A549 (cell line): ENCODE results near the gene MYT1. TPM values are rescaled to one million over a fixed set of nuclear protein-coding genes. Genes with fewer than 3 reads are reported as not detected.

Experiments
- ATAC-seq, 2 experiments: fragments of 200-7000 bp in 1 of 2; fragments of >200 bp in 1 of 2; cut with Nextera tagmentation in 1 of 2; cut with Tn5 transposase in 1 of 2; 3 replicates each; pipeline versions ENCODE4 v1.8.0 to v1.9.1; 2018 to 2020; ENCODE audit warnings: mild to moderate bottlenecking in 1 of 2, moderate library complexity in 1 of 2
- CTCF ChIA-PET: fragments of 300-600 bp; sonication (Branson Sonifier 250); formaldehyde crosslinking; extraction: SDS; loops from one replicate; lab custom pipeline; 2021; ENCODE audit warnings: antibody characterized with exemption, inconsistent platforms; lab: Yijun Ruan, JAX
- POLR2A ChIA-PET: fragments of 350-600 bp; formaldehyde crosslinking; extraction: SDS; loops from one replicate; lab custom pipeline; 2021; ENCODE audit warnings: antibody characterized with exemption, inconsistent platforms; lab: Yijun Ruan, JAX
- DNase-seq, 2 experiments: peaks; one replicate each; pipeline versions ENCODE4 v3.0.0 to v3.0.0-alpha.2; 2011 to 2016; ENCODE audit warnings: low read depth in 1 of 2, low spot score in 1 of 2
- FAIRE-seq: peaks from 2 replicates; lab custom pipeline; 2011; peaks lifted over from hg19 to GRCh38; lab: Jason Lieb, UNC
- H3K27ac ChIP-seq, 2 experiments: fragments of >200 bp; sonication (Bioruptor Twin); formaldehyde crosslinking; 3 replicates each; pipeline ENCODE4 v1.5.1; 2016 to 2017
- H3K4me1 ChIP-seq: fragments of >200 bp; sonication (Bioruptor Twin); formaldehyde crosslinking; 3 replicates; pipeline ENCODE4 v1.6.1; 2016
- H3K4me2 ChIP-seq: fragments of >200 bp; sonication (Bioruptor Twin); formaldehyde crosslinking; 3 replicates; pipeline ENCODE4 v1.6.1; 2016
- H3K4me3 ChIP-seq: fragments of >200 bp; sonication (Bioruptor Twin); formaldehyde crosslinking; 3 replicates; pipeline ENCODE4 v1.5.1; 2016
- H3K9me3 ChIP-seq: fragments of >200 bp; sonication (Bioruptor Twin); formaldehyde crosslinking; 3 replicates; pipeline ENCODE4 v1.6.1; 2016
- CBX2 ChIP-seq: fragments of 200-600 bp; sonication (generic); IDR thresholded peaks from 2 replicates; pipeline ENCODE4 v1.6.1; 2016; ENCODE audit warnings: low read depth, mild to moderate bottlenecking, borderline replicate concordance
- CEBPB ChIP-seq, 2 experiments: fragments of >200 bp in 1 of 2; sonication (Bioruptor Twin) in 1 of 2; formaldehyde crosslinking in 1 of 2; IDR thresholded peaks; 2 replicates each; pipeline ENCODE4 v1.6.1; 2012 to 2016
- CHD4 ChIP-seq: fragments of 200-600 bp; sonication (generic); IDR thresholded peaks from 2 replicates; pipeline ENCODE4 v1.6.1; 2016; ENCODE audit warnings: antibody characterized with exemption, mild to moderate bottlenecking, borderline replicate concordance
- EHMT2 ChIP-seq: fragments of 200-600 bp; sonication (generic); IDR thresholded peaks from 2 replicates; pipeline ENCODE4 v1.6.1; 2016; ENCODE audit warnings: antibody characterized with exemption, low read depth, mild to moderate bottlenecking, moderate library complexity
- FOSL2 ChIP-seq, 2 experiments: fragments of 450-650 bp in 1 of 2; fragments of >200 bp in 1 of 2; sonication (Bioruptor Twin) in 1 of 2; formaldehyde crosslinking; IDR thresholded peaks; 2 replicates each; pipeline versions ENCODE4 v1.5.0 to v1.6.1; 2016 to 2020; ENCODE audit warnings: mild to moderate bottlenecking in 1 of 2, moderate library complexity in 1 of 2
- HDAC2 ChIP-seq: fragments of 200-600 bp; sonication (generic); IDR thresholded peaks from 2 replicates; pipeline ENCODE4 v1.6.1; 2016
- HOXB13 ChIP-seq: fragments of 250-450 bp; sonication (Bioruptor Pico); IDR thresholded peaks from 2 replicates; pipeline ENCODE4 v1.5.0; 2020; ENCODE audit warnings: low read depth, mild to moderate bottlenecking, moderate library complexity
- JUNB ChIP-seq: fragments of >200 bp; sonication (Bioruptor Twin); formaldehyde crosslinking; IDR thresholded peaks from 2 replicates; pipeline ENCODE4 v1.6.1; 2016
- KDM5A ChIP-seq: fragments of 200-600 bp; sonication (generic); IDR thresholded peaks from 2 replicates; pipeline ENCODE4 v1.6.1; 2016; ENCODE audit warnings: antibody characterized with exemption, mild to moderate bottlenecking
- MAZ ChIP-seq: fragments of 150-350 bp; IDR thresholded peaks from 2 replicates; pipeline ENCODE4 v1.6.1; 2014; ENCODE audit warnings: antibody characterized with exemption, low read depth, low read length, borderline replicate concordance
- TFCP2L1 ChIP-seq: fragments of 250-450 bp; sonication (Bioruptor Pico); IDR thresholded peaks from 2 replicates; pipeline ENCODE4 v1.5.0; 2021; ENCODE audit warnings: mild to moderate bottlenecking
- ZC3H11A ChIP-seq: fragments of 450-650 bp; IDR thresholded peaks from 2 replicates; pipeline ENCODE4 v1.6.1; 2014; ENCODE audit warnings: antibody characterized with exemption, mild to moderate bottlenecking
- ZFP36 ChIP-seq: fragments of 450-650 bp; IDR thresholded peaks from 2 replicates; pipeline ENCODE4 v1.6.1; 2014; ENCODE audit warnings: borderline replicate concordance; ENCODE audit not compliant: partially characterized antibody
- ZNF302 ChIP-seq: fragments of 250-450 bp; sonication (Bioruptor Pico); IDR thresholded peaks from 2 replicates; pipeline ENCODE4 v1.9.0; 2021; ENCODE audit warnings: inconsistent platforms, mild to moderate bottlenecking, moderate library complexity
- WGBS: methylation state at CpG from one replicate; pipeline ENCODE4 v1.1.6; 2017; ENCODE audit errors: missing lambda C conversion rate; 5-methylcytosine and 5-hydroxymethylcytosine counted together
- polyA plus RNA-seq, 4 experiments: library from polyadenylated mRNA; depleted of rRNA in 3 of 4; stranded (reverse); fragments of >200 nt; fragmentation: RNase III in 1 of 4; extraction: RNeasy Plus Mini Kit Qiagen cat#74134 plus additional on column Dnase treatment in 1 of 4; gene quantifications; 2 replicates in 3 of 4; 3 replicates in 1 of 4; pipeline ENCODE4 v1.2.3, GENCODE V29; 2011 to 2017
- TF ChIP-seq, protein P1 (sequence below): fragments of 250-450 bp; sonication (Bioruptor Pico); IDR thresholded peaks from 2 replicates; pipeline ENCODE4 v1.5.0; 2021; ENCODE audit warnings: mild to moderate bottlenecking, moderate library complexity, borderline replicate concordance
- TF ChIP-seq, protein P2 (sequence below): fragments of 250-450 bp; sonication (Bioruptor Pico); IDR thresholded peaks from 2 replicates; pipeline ENCODE4 v1.5.0; 2020; ENCODE audit warnings: low read depth, mild to moderate bottlenecking, moderate library complexity
- TF ChIP-seq, protein P3 (sequence below): fragments of 200-600 bp; sonication (generic); IDR thresholded peaks from 2 replicates; pipeline ENCODE4 v1.6.1; 2016; ENCODE audit warnings: antibody characterized with exemption, mild to moderate bottlenecking, moderate library complexity
- TF ChIP-seq, protein P4 (sequence below): fragments of 450-650 bp; IDR thresholded peaks from 2 replicates; pipeline ENCODE4 v1.6.1; 2014; ENCODE audit warnings: antibody characterized with exemption

MYT1 gene
- polyA plus RNA-seq, 2 of the 4 experiments (the other 2 are of a cell fraction) = 0.21 to 0.22 TPM

DNA sequence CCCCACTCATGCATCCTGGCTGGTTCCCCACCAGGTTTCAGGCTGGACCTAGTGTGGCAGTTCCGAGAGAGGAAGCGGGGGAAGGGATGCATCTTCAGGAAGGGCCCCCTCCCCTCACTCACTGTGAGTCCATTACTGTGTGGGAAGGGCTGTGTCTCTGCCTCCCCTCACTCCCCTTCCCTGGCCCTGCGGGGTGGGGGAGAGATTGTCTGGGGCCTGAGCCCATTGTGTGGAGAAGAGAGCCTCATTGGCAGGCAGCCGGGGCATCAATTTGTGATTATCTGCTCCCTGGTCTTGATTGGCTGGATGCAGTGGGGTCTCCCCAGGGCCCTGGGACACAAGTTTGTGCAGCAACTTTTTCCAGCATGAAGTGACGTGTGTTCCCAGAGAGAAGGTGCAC is 4.1 kb upstream of the MYT1 start:
- Histone ChIP-seq H3K4me2 (no peak overlapping the region), H3K9me3 (no peaks in the 10 kb centered on the region), H3K4me3 (no peak overlapping the region), H3K27ac (no peak overlapping the region), H3K4me1 (no peaks in the 10 kb centered on the region)
- ChIA-PET POLR2A (no interaction called here), CTCF (interaction anchor here (0.7 to 1.6 kb wide), 3 partner anchors 40 to 937 kb away, joined by 3 to 6 read pairs (median 3); no protein-coding TSS in a partner anchor)
- TF ChIP-seq, protein P1, sequence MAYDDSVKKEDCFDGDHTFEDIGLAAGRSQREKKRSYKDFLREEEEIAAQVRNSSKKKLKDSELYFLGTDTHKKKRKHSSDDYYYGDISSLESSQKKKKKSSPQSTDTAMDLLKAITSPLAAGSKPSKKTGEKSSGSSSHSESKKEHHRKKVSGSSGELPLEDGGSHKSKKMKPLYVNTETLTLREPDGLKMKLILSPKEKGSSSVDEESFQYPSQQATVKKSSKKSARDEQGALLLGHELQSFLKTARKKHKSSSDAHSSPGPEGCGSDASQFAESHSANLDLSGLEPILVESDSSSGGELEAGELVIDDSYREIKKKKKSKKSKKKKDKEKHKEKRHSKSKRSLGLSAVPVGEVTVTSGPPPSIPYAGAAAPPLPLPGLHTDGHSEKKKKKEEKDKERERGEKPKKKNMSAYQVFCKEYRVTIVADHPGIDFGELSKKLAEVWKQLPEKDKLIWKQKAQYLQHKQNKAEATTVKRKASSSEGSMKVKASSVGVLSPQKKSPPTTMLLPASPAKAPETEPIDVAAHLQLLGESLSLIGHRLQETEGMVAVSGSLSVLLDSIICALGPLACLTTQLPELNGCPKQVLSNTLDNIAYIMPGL (CRISPR knock-in tag) = no peak
- TF ChIP-seq ZFP36 = no peak
- TF ChIP-seq MAZ = no peak
- TF ChIP-seq FOSL2 (IDR thresholded peaks at IDR 0.05) = no peak
- no peak for TF ChIP-seq FOSL2 (CRISPR knock-in tag; IDR thresholded peaks at IDR 0.05)
- TF ChIP-seq ZC3H11A = no peak
- TF ChIP-seq EHMT2 = no peak
- no peak for TF ChIP-seq CBX2
- TF ChIP-seq TFCP2L1 (CRISPR knock-in tag) = no peak
- no peak for TF ChIP-seq CEBPB (IDR thresholded peaks at IDR 0.05)
- TF ChIP-seq, protein P2, sequence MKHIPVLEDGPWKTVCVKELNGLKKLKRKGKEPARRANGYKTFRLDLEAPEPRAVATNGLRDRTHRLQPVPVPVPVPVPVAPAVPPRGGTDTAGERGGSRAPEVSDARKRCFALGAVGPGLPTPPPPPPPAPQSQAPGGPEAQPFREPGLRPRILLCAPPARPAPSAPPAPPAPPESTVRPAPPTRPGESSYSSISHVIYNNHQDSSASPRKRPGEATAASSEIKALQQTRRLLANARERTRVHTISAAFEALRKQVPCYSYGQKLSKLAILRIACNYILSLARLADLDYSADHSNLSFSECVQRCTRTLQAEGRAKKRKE (CRISPR knock-in tag) = no peak
- TF ChIP-seq CHD4 = no peak
- TF ChIP-seq KDM5A = no peak
- no peak for TF ChIP-seq JUNB
- TF ChIP-seq HOXB13 (CRISPR knock-in tag) = no peak
- DNase-seq (no peak), ATAC-seq (no peak), FAIRE-seq (no peak)
- 33% methylated on average over 3 of the region's 5 CpGs for WGBS

DNA sequence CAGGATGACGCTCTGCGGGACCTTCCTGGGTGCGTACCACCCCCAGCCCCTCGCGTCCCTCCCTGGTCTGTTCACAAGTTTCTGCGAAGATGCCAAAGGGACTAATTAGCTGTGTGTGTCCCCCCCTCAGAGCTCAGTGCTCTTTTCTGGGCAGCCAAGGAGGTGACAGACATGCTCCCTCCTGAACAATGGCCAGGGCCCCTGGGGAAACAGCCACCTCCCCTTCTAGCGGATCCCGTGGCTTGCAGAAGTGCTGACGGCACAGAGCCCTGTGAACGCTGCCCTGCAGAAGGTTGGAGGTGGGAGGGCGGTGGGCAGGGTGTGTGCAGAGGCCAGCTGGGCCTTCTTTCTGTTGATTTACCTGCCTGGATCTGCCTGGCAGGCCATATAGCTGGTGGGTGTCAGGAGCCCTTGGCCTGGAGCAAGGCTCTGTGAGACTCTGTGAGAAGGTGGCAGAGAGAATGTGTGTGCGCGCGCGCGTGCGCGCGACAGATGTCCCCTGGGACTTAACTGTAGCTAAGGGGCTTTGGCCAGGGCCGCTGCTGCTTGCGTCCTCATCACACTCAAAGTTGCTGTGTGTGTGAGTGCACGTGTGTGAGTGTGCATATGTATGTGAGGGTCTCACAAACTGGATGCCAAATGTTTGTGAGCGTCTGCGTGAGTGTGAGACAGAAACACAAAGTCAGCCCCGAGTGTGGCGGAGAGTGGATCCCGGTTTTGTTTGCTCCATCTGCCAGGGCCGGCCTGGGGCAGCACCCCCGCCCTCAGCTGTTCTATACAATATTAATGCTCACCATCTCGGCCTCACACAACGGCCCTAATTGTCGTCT is 3.5 kb upstream of the MYT1 start:
- ChIA-PET CTCF (interaction anchor here (0.7 to 1.6 kb wide), 3 partner anchors 40 to 937 kb away, joined by 3 to 6 read pairs (median 3); no protein-coding TSS in a partner anchor), POLR2A (no interaction called here)
- no peak overlapping the region for H3K27ac ChIP-seq
- no peaks in the 10 kb centered on the region for H3K4me1 ChIP-seq
- no peak overlapping the region for H3K4me2 ChIP-seq
- 64% methylated on average over 32 of the region's 32 CpGs for WGBS
- TF ChIP-seq HDAC2 (no peak), ZFP36 (no peak), TFCP2L1 (CRISPR knock-in tag) (no peak), ZNF302 (CRISPR knock-in tag) (no peak)
- H3K9me3 ChIP-seq = no peaks in the 10 kb centered on the region
- H3K4me3 ChIP-seq = no peak overlapping the region
- ATAC-seq (no peak), DNase-seq (no peak), FAIRE-seq (no peak)

DNA sequence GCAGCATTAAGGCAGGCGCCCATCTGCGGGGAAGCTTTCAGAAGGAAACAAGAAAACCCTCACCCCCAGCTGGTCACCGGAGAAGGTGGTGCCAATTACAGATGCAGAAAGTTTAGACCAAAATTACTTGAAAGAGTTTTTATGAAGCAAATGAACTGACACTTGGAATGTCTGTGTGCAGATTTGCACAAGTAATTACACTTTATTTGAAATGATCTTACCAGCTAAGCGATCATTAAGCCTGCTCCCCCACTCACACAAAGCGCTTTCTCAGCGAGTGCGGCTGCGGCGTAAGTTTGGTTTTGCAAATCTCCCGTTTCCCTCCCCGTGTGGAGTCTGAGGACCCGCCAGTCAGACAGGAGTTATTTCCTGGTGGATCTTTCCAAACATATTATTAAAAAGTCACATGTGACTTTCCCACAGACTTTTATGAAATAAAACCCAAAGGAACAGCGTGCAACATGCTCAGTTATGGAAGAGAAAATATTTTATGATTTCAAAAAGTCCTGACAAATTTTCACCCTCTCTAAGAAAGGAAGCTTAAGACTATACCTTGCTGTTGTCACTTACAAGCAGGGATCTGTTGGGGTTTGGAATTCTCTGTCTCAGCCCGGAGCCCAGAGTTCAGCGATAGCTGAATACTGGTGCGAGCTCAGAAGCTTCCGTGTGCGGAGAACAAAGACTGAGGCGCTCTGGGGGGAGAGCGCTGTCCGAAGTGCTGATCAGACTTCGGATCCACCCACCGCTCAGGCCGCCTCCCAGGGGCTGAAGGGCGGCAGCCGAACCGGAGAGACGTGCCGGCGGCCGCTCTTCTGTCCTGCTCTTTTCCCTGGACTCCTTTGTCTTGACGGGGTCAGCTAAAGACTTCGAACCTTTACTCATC is 2.7 kb upstream of the MYT1 start:
- TF ChIP-seq, protein P3, sequence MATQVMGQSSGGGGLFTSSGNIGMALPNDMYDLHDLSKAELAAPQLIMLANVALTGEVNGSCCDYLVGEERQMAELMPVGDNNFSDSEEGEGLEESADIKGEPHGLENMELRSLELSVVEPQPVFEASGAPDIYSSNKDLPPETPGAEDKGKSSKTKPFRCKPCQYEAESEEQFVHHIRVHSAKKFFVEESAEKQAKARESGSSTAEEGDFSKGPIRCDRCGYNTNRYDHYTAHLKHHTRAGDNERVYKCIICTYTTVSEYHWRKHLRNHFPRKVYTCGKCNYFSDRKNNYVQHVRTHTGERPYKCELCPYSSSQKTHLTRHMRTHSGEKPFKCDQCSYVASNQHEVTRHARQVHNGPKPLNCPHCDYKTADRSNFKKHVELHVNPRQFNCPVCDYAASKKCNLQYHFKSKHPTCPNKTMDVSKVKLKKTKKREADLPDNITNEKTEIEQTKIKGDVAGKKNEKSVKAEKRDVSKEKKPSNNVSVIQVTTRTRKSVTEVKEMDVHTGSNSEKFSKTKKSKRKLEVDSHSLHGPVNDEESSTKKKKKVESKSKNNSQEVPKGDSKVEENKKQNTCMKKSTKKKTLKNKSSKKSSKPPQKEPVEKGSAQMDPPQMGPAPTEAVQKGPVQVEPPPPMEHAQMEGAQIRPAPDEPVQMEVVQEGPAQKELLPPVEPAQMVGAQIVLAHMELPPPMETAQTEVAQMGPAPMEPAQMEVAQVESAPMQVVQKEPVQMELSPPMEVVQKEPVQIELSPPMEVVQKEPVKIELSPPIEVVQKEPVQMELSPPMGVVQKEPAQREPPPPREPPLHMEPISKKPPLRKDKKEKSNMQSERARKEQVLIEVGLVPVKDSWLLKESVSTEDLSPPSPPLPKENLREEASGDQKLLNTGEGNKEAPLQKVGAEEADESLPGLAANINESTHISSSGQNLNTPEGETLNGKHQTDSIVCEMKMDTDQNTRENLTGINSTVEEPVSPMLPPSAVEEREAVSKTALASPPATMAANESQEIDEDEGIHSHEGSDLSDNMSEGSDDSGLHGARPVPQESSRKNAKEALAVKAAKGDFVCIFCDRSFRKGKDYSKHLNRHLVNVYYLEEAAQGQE = peak; percentile 91
- TF ChIP-seq, protein P4, sequence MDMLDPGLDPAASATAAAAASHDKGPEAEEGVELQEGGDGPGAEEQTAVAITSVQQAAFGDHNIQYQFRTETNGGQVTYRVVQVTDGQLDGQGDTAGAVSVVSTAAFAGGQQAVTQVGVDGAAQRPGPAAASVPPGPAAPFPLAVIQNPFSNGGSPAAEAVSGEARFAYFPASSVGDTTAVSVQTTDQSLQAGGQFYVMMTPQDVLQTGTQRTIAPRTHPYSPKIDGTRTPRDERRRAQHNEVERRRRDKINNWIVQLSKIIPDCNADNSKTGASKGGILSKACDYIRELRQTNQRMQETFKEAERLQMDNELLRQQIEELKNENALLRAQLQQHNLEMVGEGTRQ = no peak
- Histone ChIP-seq H3K27ac (no peak overlapping the region), H3K4me1 (no peaks in the 10 kb centered on the region), H3K4me3 (no peak overlapping the region), H3K9me3 (no peaks in the 10 kb centered on the region), H3K4me2 (no peak overlapping the region)
- CTCF ChIA-PET = interaction anchor here (1.4 to 1.6 kb wide), 2 partner anchors 41 to 60 kb away, joined by 3 to 6 read pairs; no protein-coding TSS in a partner anchor
- 29% methylated on average over 32 of the region's 33 CpGs for WGBS
- peak; percentile 19 to 28 for DNase-seq
- FAIRE-seq = no peak
- POLR2A ChIA-PET = no interaction called here
- ATAC-seq = peak; percentile 40 to 67; a peak in 4 of 6 replicates
